ENCODE data around the gene FIGNL2.
"Not testable (repeated sequence)": the region's sequence is repeated elsewhere in the genome, so short reads cannot be mapped to it uniquely, and the experiment has no call there.

The FIGNL2 gene

GRCh38 chr12:51833448-51834227 is 14.9 kb downstream of the FIGNL2 start:
- DNase-seq = no peak

GRCh38 chr12:51832354-51833107 is 16.0 kb downstream of the FIGNL2 start:
- DNase-seq = no peak

- not testable (repeated sequence) for DNase-seq
Measured at GRCh38 chr12:51831817-51832216, 16.7 kb downstream of the FIGNL2 start.

GRCh38 chr12:51829641-51830040 is 18.9 kb downstream of the FIGNL2 start:
- no peak for DNase-seq

GRCh38 chr12:51829011-51829481 is 19.5 kb downstream of the FIGNL2 start:
- no peak for DNase-seq

GRCh38 chr12:51827925-51828818 is 20.3 kb downstream of the FIGNL2 start:
- no peak for DNase-seq

- DNase-seq = no peak
Measured at GRCh38 chr12:51826881-51827280, 21.6 kb downstream of the FIGNL2 start.

GRCh38 chr12:51825216-51825615 is 23.3 kb downstream of the FIGNL2 start:
- DNase-seq = no peak

GRCh38 chr12:51823875-51824565 is 24.5 kb downstream of the FIGNL2 start:
- no peak for DNase-seq

GRCh38 chr12:51822956-51823355 is 25.6 kb downstream of the FIGNL2 start:
- no peak for DNase-seq

- DNase-seq = no peak
Measured at GRCh38 chr12:51822261-51822616, 26.3 kb downstream of the FIGNL2 start.

GRCh38 chr12:51821440-51822260 is 26.9 kb downstream of the FIGNL2 start:
- peak; percentile 23 for DNase-seq

GRCh38 chr12:51820526-51821439 is 27.7 kb downstream of the FIGNL2 start:
- peak; percentile 66 for DNase-seq

- DNase-seq = no peak
Measured at GRCh38 chr12:51819736-51820525, 28.6 kb downstream of the FIGNL2 start.

GRCh38 chr12:51818566-51819300 is 29.8 kb downstream of the FIGNL2 start:
- no peak for DNase-seq

- no peak for DNase-seq
Measured at GRCh38 chr12:51818086-51818485, 30.4 kb downstream of the FIGNL2 start.

GRCh38 chr12:51817027-51817953 is 31.2 kb downstream of the FIGNL2 start:
- no peak for DNase-seq

GRCh38 chr12:51815571-51815970 is 32.9 kb downstream of the FIGNL2 start:
- no peak for DNase-seq

All from effector CD4-positive, alpha-beta T cell (primary cell).